ENCODE data around the gene CDH22.

CDH22 gene

GRCh38 chr20:46265539-46265938, 42.8 kb downstream of the CDH22 start:
- DNase-seq = no peak

- DNase-seq = peak; percentile 58
Measured at GRCh38 chr20:46264391-46265266, 43.7 kb downstream of the CDH22 start.

GRCh38 chr20:46261456-46262253, 46.6 kb downstream of the CDH22 start:
- peak; percentile 34 for DNase-seq

- DNase-seq = no peak
Measured at GRCh38 chr20:46260936-46261454, 47.3 kb downstream of the CDH22 start.

- no peak for DNase-seq
Measured at GRCh38 chr20:46260480-46260879, 47.8 kb downstream of the CDH22 start.

- no peak for DNase-seq
Measured at GRCh38 chr20:46259260-46259859, 48.9 kb downstream of the CDH22 start.

- DNase-seq = no peak
Measured at GRCh38 chr20:46257887-46258286, 50.4 kb downstream of the CDH22 start.

- no peak for DNase-seq
Measured at GRCh38 chr20:46256293-46256692, 52.0 kb downstream of the CDH22 start.

GRCh38 chr20:46255440-46256104, 52.7 kb downstream of the CDH22 start:
- DNase-seq = peak; percentile 96

- no peak for DNase-seq
Measured at GRCh38 chr20:46253391-46253790, 54.9 kb downstream of the CDH22 start.

- no peak for DNase-seq
Measured at GRCh38 chr20:46252352-46253091, 55.8 kb downstream of the CDH22 start.

- no peak for DNase-seq
Measured at GRCh38 chr20:46251211-46251673, 57.1 kb downstream of the CDH22 start.

GRCh38 chr20:46250772-46251171, 57.5 kb downstream of the CDH22 start:
- no peak for DNase-seq

- DNase-seq = no peak
Measured at GRCh38 chr20:46249671-46250070, 58.6 kb downstream of the CDH22 start.

- no peak for DNase-seq
Measured at GRCh38 chr20:46246559-46246958, 61.7 kb downstream of the CDH22 start.

GRCh38 chr20:46243707-46244628, 64.3 kb downstream of the CDH22 start:
- no peak for DNase-seq

GRCh38 chr20:46242390-46242789, 65.9 kb downstream of the CDH22 start:
- DNase-seq = no peak

GRCh38 chr20:46240881-46241280, 67.4 kb downstream of the CDH22 start:
- DNase-seq = no peak

GRCh38 chr20:46240065-46240464, 68.2 kb downstream of the CDH22 start:
- DNase-seq = no peak

GRCh38 chr20:46237736-46238135, 70.6 kb downstream of the CDH22 start:
- DNase-seq = no peak

- no peak for DNase-seq
Measured at GRCh38 chr20:46237227-46237626, 71.1 kb downstream of the CDH22 start.

Data from NCI-H1105 treated with DMSO at 0.1 percent for 48 hours (cell line).